Activated T-helper 1 cell treated with Interleukin-2 at 50 U/mL for 16 hours (primary cell): ENCODE results near the gene SLC44A4.
"Not testable (repeated sequence)": the region's sequence is repeated elsewhere in the genome, so short reads cannot be mapped to it uniquely, and the experiment has no call there.

Experiments
- DNase-seq: peaks from one replicate; pipeline ENCODE4 v3.0.0-alpha.2; 2020; ENCODE audit warnings: low read depth

The SLC44A4 gene

GRCh38 chr6:31827286-31828079 is 51.3 kb downstream of the SLC44A4 start, which contains the start of gene HSPA1B:
HSPA1B (plus strand) TSS chr6:31827738; CDS start chr6:31827951, 213 bp downstream.
- peak; percentile 81 for DNase-seq

- DNase-seq, result peak; percentile 19
Observed at GRCh38 chr6:31826793-31827285, 52.0 kb downstream of the SLC44A4 start.

- no peak for DNase-seq
Observed at GRCh38 chr6:31825553-31825952, 53.2 kb downstream of the SLC44A4 start.

- DNase-seq, result not testable (repeated sequence)
Observed at GRCh38 chr6:31823592-31824196, 55.1 kb downstream of the SLC44A4 start.

- peak; percentile 46 for DNase-seq
Observed at GRCh38 chr6:31822036-31822821, 56.6 kb downstream of the SLC44A4 start.

GRCh38 chr6:31821301-31822035 is 57.3 kb downstream of the SLC44A4 start:
- peak; percentile 25 for DNase-seq

GRCh38 chr6:31820399-31820798 is 58.4 kb downstream of the SLC44A4 start:
- DNase-seq, result not testable (repeated sequence)

- no peak for DNase-seq
Observed at GRCh38 chr6:31819871-31820299, 58.9 kb downstream of the SLC44A4 start.

- DNase-seq, result not testable (repeated sequence)
Observed at GRCh38 chr6:31817929-31818511, 60.8 kb downstream of the SLC44A4 start.

- DNase-seq, result not testable (repeated sequence)
Observed at GRCh38 chr6:31817133-31817928, 61.5 kb downstream of the SLC44A4 start.

GRCh38 chr6:31815025-31815838 is 63.6 kb downstream of the SLC44A4 start, which contains the start of the genes HSPA1A and HSPA1L:
HSPA1A (plus strand) TSS chr6:31815543; CDS start chr6:31815757, 214 bp downstream.
HSPA1L (minus strand) TSS chr6:31815283; CDS start chr6:31811972, 3,311 bp downstream.
- DNase-seq, result peak; percentile 45

- DNase-seq, result peak; percentile 49
Observed at GRCh38 chr6:31814677-31815024, 64.1 kb downstream of the SLC44A4 start.

- no peak for DNase-seq
Observed at GRCh38 chr6:31813465-31813849, 65.3 kb downstream of the SLC44A4 start.
